PFSK-1 (cell line): ENCODE data around the gene PPM1H.

ENCODE experiments used
- POLR2AphosphoS5 ChIP-seq: IDR thresholded peaks from 2 replicates; pipeline ENCODE4 v1.6.1; 2012; ENCODE audit warnings: low read depth, mild to moderate bottlenecking, control low read depth, low read length, moderate library complexity
- REST ChIP-seq, 2 experiments: IDR thresholded peaks; 2 replicates each; pipeline versions ENCODE4 v1.6.1 to v1.8.0; 2011 to 2012; ENCODE audit warnings: low read depth in 2 of 2, low read length in 2 of 2, control low read depth in 1 of 2, inconsistent platforms in 1 of 2, mild to moderate bottlenecking in 1 of 2, moderate library complexity in 1 of 2; ENCODE audit not compliant: insufficient read depth in 1 of 2
- SIN3A ChIP-seq: IDR thresholded peaks from 2 replicates; pipeline ENCODE4 v1.6.1; 2012; ENCODE audit warnings: mild to moderate bottlenecking, low read length, moderate library complexity, borderline replicate concordance; ENCODE audit not compliant: insufficient read depth
- TAF1 ChIP-seq: IDR thresholded peaks from 2 replicates; pipeline ENCODE4 v1.6.1; 2012; ENCODE audit warnings: low read length, control low read depth, borderline replicate concordance; ENCODE audit not compliant: insufficient read depth

DNA sequence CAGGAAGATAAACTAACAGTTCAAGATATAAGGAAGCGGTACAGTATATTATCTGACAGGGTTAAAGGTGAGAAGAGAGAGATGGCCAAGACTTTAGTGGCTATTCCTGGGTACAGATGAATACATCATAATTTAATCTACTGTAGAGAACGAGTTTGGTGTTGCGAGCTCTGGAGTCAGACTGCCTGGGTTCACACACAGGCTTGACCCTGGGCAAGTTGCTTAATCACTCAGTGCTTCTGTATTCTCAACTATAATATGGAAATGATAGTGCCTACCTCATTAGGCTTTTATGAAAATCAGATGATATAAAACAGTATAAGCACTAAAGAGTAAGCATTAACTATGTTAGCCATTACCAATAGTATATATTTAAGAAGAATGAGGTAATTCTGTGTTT lies 3.5 kb downstream of the PPM1H start:
- TF ChIP-seq TAF1 (no peak), SIN3A (no peak), POLR2AphosphoS5 (no peak), REST (IDR thresholded peaks at IDR 0.05; ENCODE audit: insufficient read depth in 1 of 2, low read depth in 2 of 2, low read length in 2 of 2) (no peak)
